SK-MEL-5 (cell line): ENCODE data around the gene CYP19A1. TPM values are rescaled to one million over a fixed set of nuclear protein-coding genes. Genes with fewer than 3 reads are reported as not detected.

ENCODE experiments used
- DNase-seq: peaks from one replicate; pipeline ENCODE4 v3.0.0-alpha.2; 2016; ENCODE audit warnings: low read depth, low spot score
- in situ Hi-C: cut with HindIII; loops from 2 replicates; pipeline ENCODE4 v1.10.0; 2016; ENCODE audit warnings: low sequenced_read_pairs, high pct_unique_total_duplicates, low pct_unique_long_range_greater_than_20kb
- total RNA-seq: library from RNA; depleted of rRNA; stranded (reverse); fragments of >200 nt; shearing (Covaris generic); gene quantifications from 2 replicates; pipeline ENCODE4 v1.2.3, GENCODE V29; 2014

The CYP19A1 gene
- total RNA-seq, 1 experiment from 2014 or later: 0.13 TPM

GRCh38 chr15:51366920-51367319, 28.5 kb upstream of the CYP19A1 start:
- DNase-seq: no peak
- in situ Hi-C loops: no loop called here

GRCh38 chr15:51366071-51366470, 27.7 kb upstream of the CYP19A1 start:
- in situ Hi-C loops: no loop called here
- no peak for DNase-seq

- in situ Hi-C loops: no loop called here
- DNase-seq: no peak
These were observed 27.0 kb upstream of the CYP19A1 start for GRCh38 chr15:51365417-51365816.

GRCh38 chr15:51363383-51363782, 25.0 kb upstream of the CYP19A1 start:
- in situ Hi-C loops: no loop called here
- DNase-seq: no peak

- in situ Hi-C loops: no loop called here
- DNase-seq: no peak
These were observed 21.6 kb upstream of the CYP19A1 start for GRCh38 chr15:51359981-51360380.

GRCh38 chr15:51356983-51357382, 18.6 kb upstream of the CYP19A1 start:
- in situ Hi-C loops: no loop called here

GRCh38 chr15:51356147-51356546, 17.8 kb upstream of the CYP19A1 start:
- no peak for DNase-seq
- in situ Hi-C loops: no loop called here

More at GRCh38 chr15:51356983-51357382, 18.6 kb upstream of the CYP19A1 start:
- DNase-seq: no peak

GRCh38 chr15:51355096-51355495, 16.7 kb upstream of the CYP19A1 start:
- in situ Hi-C loops: no loop called here
- no peak for DNase-seq

- DNase-seq: no peak
- in situ Hi-C loops: no loop called here
These were observed 15.6 kb upstream of the CYP19A1 start for GRCh38 chr15:51353976-51354375.

GRCh38 chr15:51350723-51351122, 12.3 kb upstream of the CYP19A1 start:
- DNase-seq: no peak
- in situ Hi-C loops: no loop called here

- in situ Hi-C loops: no loop called here
- DNase-seq: peak; percentile 40
These were observed 10.9 kb upstream of the CYP19A1 start for GRCh38 chr15:51349156-51349844.

- DNase-seq: peak; percentile 91
- in situ Hi-C loops: no loop called here
These were observed 10.3 kb upstream of the CYP19A1 start for GRCh38 chr15:51348688-51349087.

GRCh38 chr15:51346136-51346535, 7.7 kb upstream of the CYP19A1 start:
- DNase-seq: no peak
- in situ Hi-C loops: no loop called here

GRCh38 chr15:51343466-51343865, 5.1 kb upstream of the CYP19A1 start:
- no peak for DNase-seq
- in situ Hi-C loops: no loop called here

GRCh38 chr15:51342227-51342999, 4.0 kb upstream of the CYP19A1 start:
- in situ Hi-C loops: no loop called here
- no peak for DNase-seq

- in situ Hi-C loops: no loop called here
These were observed 3.2 kb upstream of the CYP19A1 start, which contains the start of gene GLDN for GRCh38 chr15:51341366-51342226. TSS of gene GLDN (plus strand) at chr15:51341655. CDS start at chr15:51341685, 30 bp downstream.

GRCh38 chr15:51335538-51336410, 2.6 kb downstream of the CYP19A1 start:
- in situ Hi-C loops: no loop called here
- no peak for DNase-seq

More at GRCh38 chr15:51341366-51342226, 3.2 kb upstream of the CYP19A1 start, which contains the start of gene GLDN:
- DNase-seq: no peak
